Sigmoid colon (tissue), 7 donors: ENCODE results near the gene FNIP2. TPM values are rescaled to one million over a fixed set of nuclear protein-coding genes. Genes with fewer than 3 reads are reported as not detected.

Experiments used
- DNase-seq: peaks from one replicate; pipeline ENCODE4 v3.0.0-alpha.2; 2019
- H3K27ac ChIP-seq, 4 donors: fragments of 200-600 bp; sonication (generic); one replicate each; pipeline ENCODE4 v1.5.1; 2016 to 2019; ENCODE audit warnings: mild to moderate bottlenecking in 1 of 4
- H3K27me3 ChIP-seq, 3 donors: fragments of 200-600 bp; sonication (generic); one replicate each; pipeline ENCODE4 v1.5.1; 2019; ENCODE audit warnings: mild to moderate bottlenecking in 1 of 3
- H3K36me3 ChIP-seq, 4 donors: fragments of 200-600 bp; sonication (generic); one replicate each; pipeline ENCODE4 v1.5.1; 2016 to 2019
- H3K4me1 ChIP-seq, 4 donors: fragments of 200-600 bp; sonication (generic); one replicate each; pipeline ENCODE4 v1.5.1; 2017 to 2019
- H3K4me3 ChIP-seq, 4 donors: fragments of 200-600 bp; sonication (generic); one replicate each; pipeline ENCODE4 v1.5.1; 2017 to 2019; ENCODE audit warnings: mild to moderate bottlenecking in 2 of 4, moderate library complexity in 1 of 4
- H3K9me3 ChIP-seq, 4 donors: fragments of 200-600 bp in 3 of 4; sonication (generic) in 3 of 4; one replicate each; pipeline versions ENCODE4 v1.5.1 to v1.6.1; 2013 to 2019
- CTCF ChIP-seq, 4 experiments: fragments of 450-650 bp in 3 of 4; fragments of 200-600 bp in 1 of 4; IDR thresholded peaks; one replicate each; pipeline ENCODE4 v1.5.1; 2016 to 2019; ENCODE audit warnings: antibody characterized with exemption in 4 of 4, mild to moderate bottlenecking in 3 of 4, moderate library complexity in 2 of 4
- EP300 ChIP-seq, 4 donors: sonication (generic); formaldehyde crosslinking; IDR thresholded peaks; one replicate each; pipeline ENCODE4 v1.6.1; 2017; ENCODE audit warnings: antibody characterized with exemption in 4 of 4
- POLR2A ChIP-seq, 2 donors: fragments of 450-650 bp; IDR thresholded peaks; one replicate each; pipeline ENCODE4 v1.6.1; 2016; ENCODE audit warnings: antibody characterized with exemption in 2 of 2, mild to moderate bottlenecking in 2 of 2, moderate library complexity in 2 of 2
- POLR2AphosphoS5 ChIP-seq, 4 donors: sonication (generic); formaldehyde crosslinking; IDR thresholded peaks; one replicate each; pipeline ENCODE4 v1.6.1; 2017; ENCODE audit warnings: antibody characterized with exemption in 4 of 4
- WGBS, 2 donors: extraction: QIAGEN DNeasy Blood & Tissue Kit; methylation state at CpG; one replicate each; pipeline ENCODE4 v1.1.7; 2013; 5-methylcytosine and 5-hydroxymethylcytosine counted together
- intact Hi-C: fragments of 100-400 bp; cut with DNase I; formaldehyde crosslinking; loops from one replicate; pipeline ENCODE4 v1.15.1; 2023
- polyA plus RNA-seq, 3 donors: library from polyadenylated mRNA; stranded (reverse); fragments of 200-250 nt; gene quantifications; one replicate each; pipeline ENCODE4 v1.2.3, GENCODE V29; 2013
- total RNA-seq, 4 donors: library from RNA; depleted of rRNA; stranded (reverse); fragments of >200 nt; gene quantifications; one replicate each; pipeline ENCODE4 v1.1.0, GENCODE V29; 2016
- donor health status: healthy with polysubstance abuse.
- donor health status: Bipolar disorder and iron deficiency.
- donor health status: healthy.

Gene FNIP2
- total and polyA plus RNA-seq, 7 donors = 14.4 to 38.9 (median 35.2) TPM

- intact Hi-C loops = no loop called here
- no peaks in the 10 kb centered on the region for H3K27me3 ChIP-seq
- H3K4me1 ChIP-seq = peaks cover 0 to 32% (median 27%) of the 10 kb centered on the region in 4 donors
- H3K27ac ChIP-seq = no peak overlapping the region
- DNase-seq = no peak
- no peak for TF ChIP-seq CTCF (IDR thresholded peaks at IDR 0.05)
- no peak for TF ChIP-seq EP300 (IDR thresholded peaks at IDR 0.05)
- TF ChIP-seq POLR2AphosphoS5 (IDR thresholded peaks at IDR 0.05) = no peak
- peaks cover 0 to 34% (median 0%) of the 10 kb centered on the region in 4 donors for H3K36me3 ChIP-seq
- no peak overlapping the region for H3K4me3 ChIP-seq
- H3K9me3 ChIP-seq = no peaks in the 10 kb centered on the region
- 15 to 69% methylated on average over 2 of the region's 2 CpGs for WGBS, 2 donors
These were observed 60.4 kb downstream of the FNIP2 start for GRCh38 chr4:158829254-158829653.

- Histone ChIP-seq H3K27ac (no peak overlapping the region), H3K36me3 (peaks cover 0 to 47% (median 8%) of the 10 kb centered on the region in 4 donors), H3K4me3 (no peak overlapping the region), H3K27me3 (no peaks in the 10 kb centered on the region), H3K4me1 (no peaks in the 10 kb centered on the region), H3K9me3 (no peaks in the 10 kb centered on the region)
- TF ChIP-seq CTCF (IDR thresholded peaks at IDR 0.05) (no peak), EP300 (IDR thresholded peaks at IDR 0.05) (no peak), POLR2A (IDR thresholded peaks at IDR 0.05) (no peak), POLR2AphosphoS5 (IDR thresholded peaks at IDR 0.05) (no peak)
- intact Hi-C loops = no loop called here
- WGBS, 2 donors = 50 to 78% methylated on average over 5 of the region's 5 CpGs
- DNase-seq = no peak
These were observed 64.8 kb downstream of the FNIP2 start for GRCh38 chr4:158833602-158834001.

- H3K4me3 ChIP-seq = no peak overlapping the region
- H3K9me3 ChIP-seq = no peaks in the 10 kb centered on the region
- TF ChIP-seq POLR2A (IDR thresholded peaks at IDR 0.05) (no peak), CTCF (IDR thresholded peaks at IDR 0.05) (no peak), EP300 (IDR thresholded peaks at IDR 0.05) (no peak), POLR2AphosphoS5 (IDR thresholded peaks at IDR 0.05) (no peak)
- no peaks in the 10 kb centered on the region for H3K27me3 ChIP-seq
- intact Hi-C loops = no loop called here
- WGBS, 2 donors = 90 to 94% methylated on average over 2 of the region's 2 CpGs
- DNase-seq = no peak
- H3K36me3 ChIP-seq = peaks cover 0 to 48% (median 8%) of the 10 kb centered on the region in 4 donors
- H3K27ac ChIP-seq = no peak overlapping the region
- H3K4me1 ChIP-seq = no peaks in the 10 kb centered on the region
These were observed 66.6 kb downstream of the FNIP2 start for GRCh38 chr4:158835226-158836001.

DNA sequence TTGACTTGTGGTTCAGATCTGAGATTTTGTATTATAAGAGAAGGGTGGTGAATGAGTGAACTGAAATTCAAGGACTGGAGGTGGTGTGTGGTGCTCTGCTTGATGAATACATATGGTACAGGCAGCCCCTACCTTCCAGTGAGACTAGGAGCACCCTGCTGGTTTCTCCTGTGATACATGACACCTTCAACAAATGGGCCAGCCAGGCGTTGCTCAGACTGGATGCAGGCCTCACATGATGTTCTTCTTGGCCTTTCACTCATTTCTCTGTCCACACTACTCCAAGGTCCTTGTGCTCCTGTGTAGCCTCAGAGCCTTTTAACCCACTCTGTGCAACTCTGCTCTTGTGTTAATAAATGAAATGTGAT, 67.2 kb downstream of the FNIP2 start:
- H3K4me3 ChIP-seq = no peak overlapping the region
- no peaks in the 10 kb centered on the region for H3K4me1 ChIP-seq
- H3K9me3 ChIP-seq = no peaks in the 10 kb centered on the region
- no peak overlapping the region for H3K27ac ChIP-seq
- H3K27me3 ChIP-seq = no peaks in the 10 kb centered on the region
- TF ChIP-seq POLR2A (IDR thresholded peaks at IDR 0.05) (no peak), CTCF (IDR thresholded peaks at IDR 0.05) (no peak), EP300 (IDR thresholded peaks at IDR 0.05) (no peak), POLR2AphosphoS5 (IDR thresholded peaks at IDR 0.05) (no peak)
- 84 to 100% methylated on average over 1 of the region's 1 CpG for WGBS, 2 donors
- no peak for DNase-seq
- peaks cover 0 to 49% (median 9%) of the 10 kb centered on the region in 4 donors for H3K36me3 ChIP-seq
- intact Hi-C loops = no loop called here
